Stimulated activated CD4-positive, alpha-beta T cell treated with anti-CD3 and anti-CD28 coated beads, Interleukin-12 subunit alpha, Interleukin-12 subunit beta, amount 100 ng/mL, for 48 hours (primary cell): ENCODE measurements around the gene PNMA6A.
A peak's percentile ranks its signal among the peaks of the same experiment; 100 is the strongest.
"Not testable (repeated sequence)": the region's sequence is repeated elsewhere in the genome, so short reads cannot be mapped to it uniquely, and the experiment has no call there.

Source experiments
- DNase-seq, 3 donors: peaks; one replicate each; pipeline ENCODE4 v3.0.0-alpha.2; 2020; ENCODE audit warnings: low read depth in 2 of 3, low spot score in 1 of 3

The PNMA6A gene

DNA sequence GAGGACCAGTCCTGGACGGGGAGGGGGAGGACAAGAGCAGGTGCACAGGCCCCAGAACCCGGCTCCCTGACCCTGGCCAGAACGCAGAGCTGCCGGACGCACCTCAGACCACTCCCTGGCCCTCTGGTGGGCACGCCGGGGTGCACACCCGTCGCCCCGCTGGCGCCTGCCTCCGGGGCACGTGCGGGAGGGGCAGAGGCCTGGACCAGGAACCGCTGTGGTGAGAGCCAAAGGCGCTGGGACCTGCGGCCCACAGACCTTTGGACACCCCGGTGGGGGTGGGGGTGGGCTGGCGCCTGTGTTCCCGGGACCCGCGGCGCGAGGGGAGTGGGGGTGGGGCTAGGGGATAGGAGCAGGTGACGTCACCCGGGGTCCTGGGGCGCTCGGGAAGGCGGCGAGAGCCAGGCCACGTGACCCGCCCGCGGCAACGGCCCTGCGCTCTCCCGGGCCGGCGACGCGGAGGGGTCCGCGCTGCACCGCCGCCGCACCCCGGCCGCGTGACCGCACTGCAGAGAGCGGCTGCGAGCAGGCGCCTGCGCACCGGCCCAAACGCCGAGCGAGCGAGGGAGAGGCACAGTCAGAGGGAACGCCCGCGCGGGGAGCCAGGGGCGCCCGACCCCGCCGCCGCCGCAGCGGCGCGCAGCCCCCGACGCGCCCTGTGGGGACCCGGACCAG lies at the start of gene PNMA6A:
Gene PNMA6A, plus strand, starts transcription at position 546 of the 675 bp plus-strand sequence. CDS start 609 bp downstream, outside the sequence.
- DNase-seq: not testable (repeated sequence)

DNA sequence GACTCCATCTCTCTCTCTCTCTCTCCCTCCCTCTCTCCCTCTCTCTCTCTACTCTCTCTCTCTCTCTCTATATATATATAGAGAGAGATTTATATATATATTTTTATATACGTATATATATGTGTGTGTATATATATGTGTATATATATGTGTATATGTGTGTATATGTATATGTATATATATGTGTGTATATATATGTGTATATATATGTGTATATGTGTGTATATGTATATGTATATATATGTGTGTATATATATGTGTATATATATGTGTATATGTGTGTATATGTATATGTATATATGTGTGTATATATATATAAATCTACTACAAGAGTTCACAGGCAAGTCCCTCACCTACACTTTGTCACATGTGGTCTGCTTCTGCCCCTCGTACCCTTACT lies 45.8 kb upstream of the PNMA6A start:
- DNase-seq: not testable (repeated sequence)

- not testable (repeated sequence) for DNase-seq
Observed at GRCh38 chrX:153028487-153028886, 43.8 kb upstream of the PNMA6A start.

GRCh38 chrX:153029162-153029561 lies 43.1 kb upstream of the PNMA6A start:
- DNase-seq: no peak

- DNase-seq: no peak
Observed at GRCh38 chrX:153029875-153030274, 42.4 kb upstream of the PNMA6A start.

DNA sequence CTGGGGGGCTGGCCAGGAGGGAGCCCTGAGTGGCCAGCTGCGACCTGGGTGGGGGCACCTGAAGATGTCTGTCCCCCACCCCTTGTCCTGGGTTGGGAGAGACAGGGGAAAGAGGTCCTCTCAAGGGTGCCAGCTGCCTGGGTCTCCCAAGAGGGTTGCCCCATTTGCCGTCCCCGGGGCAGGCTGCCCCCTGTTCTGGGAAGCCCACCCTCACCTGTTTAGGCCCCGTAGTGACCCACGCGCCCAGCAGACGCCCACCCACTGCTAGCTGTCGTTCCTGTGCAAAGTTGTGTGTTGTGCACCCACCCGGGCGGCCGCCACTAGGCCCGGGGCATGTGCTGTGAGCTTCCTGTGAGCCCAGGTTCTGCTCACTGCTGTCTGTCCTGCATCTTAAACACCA lies 41.5 kb upstream of the PNMA6A start:
- no peak for DNase-seq

- DNase-seq: peak; percentile 44 to 58 (median 47)
Observed at GRCh38 chrX:153032397-153033118, 39.7 kb upstream of the PNMA6A start.

DNA sequence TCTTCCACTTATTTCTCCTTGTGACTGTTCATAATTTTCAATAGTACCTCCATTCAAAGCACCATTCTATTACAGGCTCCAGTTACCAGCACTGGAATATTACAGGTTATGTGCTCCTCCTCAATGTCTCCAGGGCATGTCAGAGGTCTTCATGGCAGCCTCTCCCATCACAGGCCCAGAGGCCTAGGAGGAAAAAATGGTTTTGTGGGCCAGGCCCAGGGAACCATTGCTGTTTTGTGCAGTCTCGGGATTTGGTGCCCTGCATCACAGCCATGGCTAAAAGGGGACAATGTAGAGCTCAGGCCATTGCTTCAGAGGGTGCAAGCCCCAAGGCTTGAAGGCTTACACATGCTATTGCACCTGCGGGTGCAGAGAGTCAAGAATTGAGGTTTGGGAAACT lies 23.2 kb upstream of the PNMA6A start:
- DNase-seq: no peak

DNA sequence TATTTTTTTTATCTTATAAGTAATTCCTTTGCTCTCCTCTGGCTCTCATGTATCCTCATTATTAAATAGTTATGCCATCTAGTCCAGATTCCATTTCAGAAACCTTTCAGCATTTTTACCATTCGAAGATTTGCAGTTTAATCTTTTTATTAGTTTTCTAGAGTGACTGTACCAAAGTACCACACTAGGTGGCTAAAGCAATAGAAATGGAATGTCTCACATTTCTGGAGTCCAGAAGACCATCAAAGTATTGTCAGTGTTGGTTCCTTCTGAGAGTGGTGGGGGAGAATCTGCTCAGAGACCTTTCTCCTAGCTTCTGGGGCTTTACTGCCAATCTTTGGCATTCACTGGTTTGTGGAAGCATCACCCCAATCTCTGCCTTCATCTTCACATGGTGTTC lies 19.7 kb upstream of the PNMA6A start:
- no peak for DNase-seq

- no peak for DNase-seq
Observed at GRCh38 chrX:153055871-153056749, 16.1 kb upstream of the PNMA6A start, which contains the start of gene PNMA3. Gene PNMA3 (plus strand): TSS chrX:153056470. CDS start chrX:153057056, 586 bp downstream.

- no peak for DNase-seq
Observed at GRCh38 chrX:153057281-153057680, 15.0 kb upstream of the PNMA6A start.

GRCh38 chrX:153059191-153060094 lies 12.8 kb upstream of the PNMA6A start:
- DNase-seq: no peak

DNA sequence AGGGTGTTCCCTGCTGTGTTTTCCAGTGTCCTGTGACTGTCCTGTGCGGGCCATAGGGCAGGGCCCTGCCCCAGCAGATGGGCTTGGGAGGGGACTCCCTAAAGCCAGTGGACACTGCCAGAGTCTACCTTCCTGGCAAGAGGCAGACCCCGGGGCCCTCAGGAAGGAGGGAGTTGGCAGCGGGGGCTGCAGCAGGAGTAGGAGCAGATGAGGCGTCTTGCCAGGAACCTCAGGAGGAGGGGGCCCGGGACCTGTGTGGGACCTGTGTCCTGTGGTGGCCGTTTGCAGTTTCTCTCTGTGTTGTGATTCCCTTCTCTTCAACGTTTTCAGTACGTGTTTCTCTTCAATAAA lies 12.2 kb upstream of the PNMA6A start:
- no peak for DNase-seq

DNA sequence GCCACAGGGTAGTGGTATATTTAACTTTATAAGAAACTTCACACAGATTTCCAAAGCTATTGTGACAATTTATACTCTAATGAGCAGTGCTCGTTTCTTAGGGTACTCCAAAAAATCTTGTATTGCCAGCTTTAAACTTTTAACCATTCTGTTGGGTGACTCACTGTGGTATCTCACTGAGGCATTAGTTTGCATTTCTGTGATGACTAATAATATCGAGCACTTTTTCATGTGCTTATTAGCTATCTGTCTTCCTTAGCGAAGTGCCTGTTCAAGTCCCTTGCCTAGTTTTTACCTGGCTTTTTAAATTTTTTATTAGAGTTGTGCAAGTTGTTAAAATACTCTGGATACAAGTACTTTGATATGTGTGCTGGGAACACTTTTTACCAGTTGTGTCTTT lies 10.5 kb upstream of the PNMA6A start:
- no peak for DNase-seq

DNA sequence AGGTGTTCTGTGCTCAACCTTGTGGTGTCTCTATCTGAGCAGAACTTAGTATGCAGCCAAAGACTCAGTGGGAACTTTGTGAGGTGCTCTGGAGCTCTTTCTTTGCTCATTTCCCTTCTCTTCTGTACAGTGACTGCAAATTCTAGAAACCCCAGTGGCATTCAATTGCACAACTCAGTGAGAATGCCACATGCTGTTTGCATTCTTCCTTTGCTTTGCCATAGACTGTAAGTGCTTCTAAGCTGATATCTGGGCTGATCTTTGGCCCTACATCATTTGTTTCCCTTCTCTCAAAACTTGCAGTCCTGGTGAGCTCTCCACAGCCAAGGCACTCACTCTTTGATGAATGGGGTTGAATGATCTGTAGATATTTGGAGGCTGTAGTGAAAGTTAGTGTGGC lies 8.9 kb upstream of the PNMA6A start:
- no peak for DNase-seq

DNA sequence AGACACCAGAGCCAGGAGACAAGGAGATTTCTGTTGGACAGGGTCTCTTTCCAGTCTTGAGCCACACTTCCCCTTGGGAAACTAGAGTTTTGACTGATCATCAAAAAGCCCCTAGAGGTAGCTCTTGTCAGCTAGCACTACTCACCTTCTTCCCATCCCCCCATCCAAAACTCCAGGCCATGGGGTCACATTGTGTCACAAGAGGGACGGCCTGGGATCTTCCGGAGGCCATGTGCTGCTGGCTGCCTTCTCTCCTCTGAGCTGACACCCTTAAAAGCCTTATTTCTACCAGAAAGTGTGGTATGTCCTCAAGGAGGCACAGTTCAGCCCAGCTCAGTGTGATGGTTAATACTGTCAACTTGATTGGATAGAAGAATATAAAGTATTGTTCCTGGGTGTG lies 8.2 kb upstream of the PNMA6A start:
- no peak for DNase-seq

- no peak for DNase-seq
Observed at GRCh38 chrX:153065389-153065788, 6.9 kb upstream of the PNMA6A start.

- DNase-seq: not testable (repeated sequence)
Observed at GRCh38 chrX:153066402-153066801, 5.9 kb upstream of the PNMA6A start.

DNA sequence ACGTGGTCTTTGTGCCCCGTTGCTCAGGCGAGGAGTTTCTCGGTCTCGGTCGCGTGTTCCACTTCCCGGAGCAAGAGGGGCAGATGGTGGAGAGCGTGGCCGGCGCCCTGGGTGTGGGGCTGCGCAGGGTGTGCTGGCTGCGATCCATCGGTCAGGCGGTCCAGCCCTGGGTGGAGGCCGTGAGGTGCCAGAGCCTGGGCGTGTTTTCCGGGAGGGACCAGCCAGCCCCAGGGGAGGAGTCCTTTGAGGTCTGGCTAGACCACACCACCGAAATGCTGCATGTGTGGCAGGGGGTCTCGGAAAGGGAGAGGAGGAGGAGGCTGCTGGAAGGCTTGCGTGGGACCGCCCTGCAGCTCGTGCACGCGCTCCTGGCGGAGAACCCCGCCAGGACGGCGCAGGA lies 1.1 kb downstream of the PNMA6A start:
- DNase-seq: not testable (repeated sequence)

DNA sequence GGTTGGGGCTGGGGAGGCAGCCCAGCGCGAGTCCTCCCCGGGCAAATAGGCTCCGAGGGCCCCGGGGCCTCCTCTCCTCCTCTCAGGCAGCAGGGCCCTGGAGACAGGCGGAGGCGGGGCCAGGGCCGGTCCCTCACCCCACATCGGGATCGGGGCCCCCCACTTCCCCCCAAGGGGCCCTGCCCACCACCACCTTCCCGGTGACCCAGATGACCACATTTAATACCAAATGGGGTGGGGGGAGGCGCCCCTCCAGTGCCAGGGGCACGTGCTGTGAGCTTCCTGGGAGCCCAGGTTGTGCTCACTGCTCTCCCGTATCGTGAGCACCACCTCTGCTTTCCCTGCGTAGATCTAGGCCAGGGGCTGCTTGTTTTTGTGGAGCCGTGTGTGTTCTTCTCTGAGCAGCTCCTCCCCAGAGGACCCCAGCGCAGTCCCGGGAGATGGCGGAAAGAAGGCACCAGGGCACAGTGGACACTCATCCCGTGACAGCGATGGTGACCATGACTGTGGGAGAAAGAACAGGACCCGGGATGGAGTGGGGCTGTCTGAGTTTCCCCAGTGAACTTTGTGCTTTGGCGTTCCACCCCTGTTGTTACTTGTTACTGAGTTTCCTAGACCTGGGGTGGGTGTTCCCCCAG lies 2.1 kb downstream of the PNMA6A start:
- DNase-seq: no peak
